Measurements from ENCODE around the gene NID1.

NID1 gene

GRCh38 chr1:235958021-235958420 lies 106.9 kb downstream of the NID1 start:
- no peak for TF ChIP-seq CTCF (IDR thresholded peaks at IDR 0.05; ENCODE audit: insufficient read depth, low read depth, low read length, missing control alignments)
- DNase-seq (ENCODE audit: low read depth), result no peak
- no peak overlapping the region for H3K4me3 ChIP-seq (ENCODE audit: low read depth, low read length)

GRCh38 chr1:235955777-235956176 lies 109.1 kb downstream of the NID1 start:
- no peak for TF ChIP-seq CTCF (IDR thresholded peaks at IDR 0.05; ENCODE audit: insufficient read depth, low read depth, low read length, missing control alignments)
- no peak for DNase-seq (ENCODE audit: low read depth)
- no peak overlapping the region for H3K4me3 ChIP-seq (ENCODE audit: low read depth, low read length)

GRCh38 chr1:235954306-235955283 lies 110.3 kb downstream of the NID1 start:
- peak; percentile 23 for TF ChIP-seq CTCF (IDR thresholded peaks at IDR 0.05; ENCODE audit: insufficient read depth, low read depth, low read length, missing control alignments)
- DNase-seq (ENCODE audit: low read depth), result peak; percentile 94
- no peak overlapping the region for H3K4me3 ChIP-seq (ENCODE audit: low read depth, low read length)

- H3K4me3 ChIP-seq (ENCODE audit: low read depth, low read length), result no peak overlapping the region
- TF ChIP-seq CTCF (IDR thresholded peaks at IDR 0.05; ENCODE audit: insufficient read depth, low read depth, low read length, missing control alignments), result no peak
- DNase-seq (ENCODE audit: low read depth), result no peak
Measured at GRCh38 chr1:235953801-235954200, 111.1 kb downstream of the NID1 start.

GRCh38 chr1:235952950-235953615 lies 111.8 kb downstream of the NID1 start:
- peak; percentile 81 for DNase-seq (ENCODE audit: low read depth)
- no peak for TF ChIP-seq CTCF (IDR thresholded peaks at IDR 0.05; ENCODE audit: insufficient read depth, low read depth, low read length, missing control alignments)
- H3K4me3 ChIP-seq (ENCODE audit: low read depth, low read length), result no peak overlapping the region

- TF ChIP-seq CTCF (IDR thresholded peaks at IDR 0.05; ENCODE audit: insufficient read depth, low read depth, low read length, missing control alignments), result no peak
- no peak overlapping the region for H3K4me3 ChIP-seq (ENCODE audit: low read depth, low read length)
- DNase-seq (ENCODE audit: low read depth), result no peak
Measured at GRCh38 chr1:235951661-235952060, 113.2 kb downstream of the NID1 start.

Measured in GM12865 (cell line).